ENCODE results near the gene AFF2. TPM values are rescaled to one million over a fixed set of nuclear protein-coding genes. Genes with fewer than 3 reads are reported as not detected.

AFF2 gene
- total RNA-seq, result 0.25 and 0.40 TPM in 2 replicates

GRCh38 chrX:148500423-148501385 is at the start of gene AFF2:
AFF2 (plus strand) TSS chrX:148500617; CDS start chrX:148501098, 481 bp downstream.

All from aortic smooth muscle cell (primary cell).